NCI-H1092 (cell line): ENCODE data around the gene AQP12A.
"Not testable (repeated sequence)": the region's sequence is repeated elsewhere in the genome, so short reads cannot be mapped to it uniquely, and the experiment has no call there.

Source experiments
- DNase-seq: peaks from one replicate; lab custom pipeline; 2025; lab: John Stamatoyannopoulos, UW

Gene AQP12A

DNA sequence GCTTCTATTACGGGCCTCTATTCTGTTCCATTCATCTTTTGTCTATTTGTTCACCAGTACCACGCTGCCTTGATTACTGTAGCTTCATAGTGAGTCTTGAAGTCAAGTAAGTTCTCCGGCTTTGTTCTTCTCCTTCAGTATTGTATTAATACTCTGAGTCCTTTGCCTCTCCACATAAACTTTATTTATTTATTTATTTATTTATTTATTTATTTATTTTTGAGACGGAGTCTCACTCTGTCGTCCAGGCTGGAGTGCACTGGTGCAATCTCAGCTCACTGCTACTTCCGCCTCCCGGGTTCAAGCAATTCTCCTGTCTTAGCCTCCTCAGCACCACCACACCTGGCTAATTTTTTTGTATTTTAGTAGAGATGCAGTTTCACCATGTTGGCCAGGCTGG, 31.8 kb upstream of the AQP12A start:
- not testable (repeated sequence) for DNase-seq

DNA sequence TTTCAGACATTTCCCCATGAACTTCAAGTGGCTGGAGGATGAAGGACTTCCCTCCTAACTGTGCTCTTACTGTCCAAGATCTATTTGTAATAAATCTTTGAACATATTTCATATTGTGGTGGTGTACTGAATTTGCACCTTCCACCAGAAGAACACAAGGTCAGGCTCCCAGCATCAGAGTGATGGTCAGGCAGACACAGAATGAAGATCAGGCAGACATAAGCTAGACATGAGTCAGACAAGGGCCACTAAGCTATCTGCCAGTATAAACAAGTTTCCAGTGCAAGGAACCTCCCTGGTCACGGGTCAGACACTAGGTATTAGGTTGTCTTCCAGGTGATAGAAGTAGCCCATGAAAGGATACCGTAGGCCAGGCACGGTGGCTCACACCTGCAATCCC, 29.0 kb upstream of the AQP12A start:
- DNase-seq, result no peak

DNA sequence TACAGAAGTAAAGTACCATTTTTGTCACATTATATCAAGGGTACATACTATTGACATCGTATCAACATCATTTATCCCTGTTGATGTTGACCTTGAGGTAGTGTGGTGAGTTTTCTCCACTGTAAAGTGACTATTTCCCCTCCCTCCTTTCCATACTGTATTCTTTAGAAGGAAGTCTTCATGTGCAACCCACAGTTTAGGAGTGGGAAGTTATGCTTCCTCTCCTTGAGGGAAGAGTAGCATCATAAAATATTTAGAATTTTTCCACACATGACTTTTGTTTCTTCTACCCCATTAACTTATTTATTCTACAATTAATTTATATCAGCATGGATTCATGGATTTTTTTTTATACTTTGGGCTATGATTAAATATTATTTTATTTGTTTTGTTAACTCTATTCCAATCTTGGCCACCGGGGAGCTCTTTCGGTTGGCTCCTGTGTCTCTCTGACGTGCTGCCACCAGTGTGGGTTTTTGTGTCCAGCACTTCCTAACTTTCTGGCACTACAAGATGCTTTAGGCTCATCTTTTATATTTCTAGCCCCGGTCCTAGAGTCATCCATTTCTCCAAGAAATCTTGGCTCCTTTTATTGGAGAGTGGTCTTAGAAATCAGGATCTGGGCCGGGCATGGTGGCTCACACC, 28.0 kb upstream of the AQP12A start:
- no peak for DNase-seq

DNA sequence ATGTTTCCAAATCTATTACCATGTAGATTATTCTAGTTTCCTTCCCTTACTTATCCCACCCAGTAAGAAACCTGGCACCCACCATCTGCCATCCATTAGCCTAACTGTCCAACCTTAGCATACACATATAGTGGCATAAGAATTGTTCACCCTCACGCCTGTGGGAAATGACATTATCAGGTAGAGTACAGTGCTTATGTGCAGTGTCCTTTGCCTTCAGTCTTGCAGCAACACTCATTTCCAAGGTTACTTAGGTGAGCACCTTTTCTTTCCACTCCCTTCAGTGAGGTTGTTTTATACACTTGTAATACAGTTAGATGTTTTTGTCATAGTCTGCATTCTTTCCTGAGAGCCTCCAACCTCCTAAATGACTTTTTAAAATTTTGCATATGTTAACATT, 27.0 kb upstream of the AQP12A start:
- no peak for DNase-seq

DNA sequence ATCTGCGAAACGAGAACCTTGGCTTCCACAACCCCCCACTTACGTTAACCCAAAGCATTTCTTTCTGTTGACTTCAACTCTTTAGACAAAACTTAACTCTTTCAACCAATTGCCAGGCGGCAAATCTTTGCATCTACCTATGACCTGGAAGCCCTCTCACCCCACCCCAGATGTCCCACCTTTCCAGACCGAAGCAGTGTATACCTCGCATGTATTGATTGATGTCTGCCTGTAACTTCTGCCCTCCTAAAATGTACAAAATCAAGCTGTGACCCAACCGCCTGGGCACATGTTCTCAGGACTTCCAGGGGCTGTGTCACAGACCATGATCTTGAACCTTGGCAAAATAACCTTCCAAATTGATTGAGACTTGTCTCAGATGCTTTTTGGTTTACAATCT, 21.3 kb upstream of the AQP12A start:
- DNase-seq, result no peak

DNA sequence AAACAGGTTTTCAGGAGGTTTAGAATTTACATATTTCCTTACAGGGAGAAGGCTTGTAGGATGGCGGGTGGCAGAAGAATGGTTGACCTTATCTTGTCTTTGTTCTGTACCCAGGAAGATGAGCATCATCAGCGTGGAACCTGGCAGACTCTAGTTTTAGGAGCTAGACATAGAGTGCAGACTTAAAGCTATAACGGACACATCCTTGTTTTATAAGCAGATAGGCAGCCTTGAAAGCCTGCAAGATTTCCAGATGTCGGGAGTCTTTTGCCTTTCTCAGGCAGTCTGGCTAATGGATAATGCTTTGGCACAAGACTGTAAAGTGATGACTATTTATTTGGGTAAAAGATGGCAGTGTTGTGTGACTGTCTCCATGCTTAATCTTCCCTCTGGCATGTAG, 20.7 kb upstream of the AQP12A start:
- no peak for DNase-seq

DNA sequence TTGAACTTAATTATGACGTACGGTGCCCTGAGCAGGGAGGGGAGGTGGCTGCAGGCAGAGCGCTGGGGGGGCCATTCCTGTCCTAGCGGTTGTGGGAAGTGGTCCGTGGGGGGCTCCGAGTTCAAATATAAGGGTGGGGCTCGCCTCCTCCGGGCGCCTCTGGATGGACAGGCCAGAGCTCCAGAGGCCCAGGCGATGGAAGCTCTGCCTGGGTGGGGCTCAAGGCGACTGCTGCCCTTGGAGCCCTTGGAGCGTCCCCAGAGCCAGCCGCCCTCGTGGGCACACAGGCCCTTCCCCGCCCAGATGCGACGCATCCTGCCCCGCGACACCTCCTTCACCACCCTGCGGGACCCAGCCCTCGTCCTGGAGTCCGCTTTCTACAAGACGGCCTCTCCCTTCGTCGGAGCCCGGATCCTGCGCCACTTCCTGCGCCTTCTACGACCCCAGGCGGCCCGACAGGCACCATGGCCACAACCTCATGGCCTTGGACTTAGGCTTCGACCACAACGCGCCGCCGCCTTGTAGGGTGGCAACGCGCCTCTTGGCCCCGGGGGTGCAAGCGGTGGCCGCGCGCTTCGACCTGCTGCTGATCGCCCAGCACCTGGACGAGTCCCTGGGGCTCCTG, 19.5 kb upstream of the AQP12A start:
- no peak for DNase-seq

DNA sequence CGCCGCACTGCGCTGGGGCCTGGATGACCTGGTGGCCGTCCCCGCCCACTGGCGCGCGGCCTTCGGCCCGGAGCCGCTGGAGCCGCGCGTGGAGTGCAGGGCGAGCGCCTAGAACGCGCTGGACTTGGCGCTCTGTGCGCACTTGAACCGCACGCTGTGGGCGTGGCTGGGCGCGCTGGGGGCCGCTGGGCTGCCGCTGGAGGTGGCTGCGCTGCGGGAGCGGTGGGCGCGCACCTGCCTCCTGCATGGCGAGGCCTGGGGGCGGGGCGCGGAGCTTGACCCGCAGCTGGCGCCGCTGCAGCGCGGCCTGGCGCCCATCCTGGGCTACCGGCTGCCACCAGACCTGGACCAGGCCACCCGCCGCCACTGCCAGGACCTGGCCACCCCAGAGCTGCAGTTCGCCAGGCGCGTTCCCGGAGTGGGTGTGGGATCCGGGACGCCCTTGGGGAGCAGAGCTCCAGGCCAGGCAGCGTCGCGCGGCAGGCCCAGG, 18.9 kb upstream of the AQP12A start:
- no peak for DNase-seq

DNA sequence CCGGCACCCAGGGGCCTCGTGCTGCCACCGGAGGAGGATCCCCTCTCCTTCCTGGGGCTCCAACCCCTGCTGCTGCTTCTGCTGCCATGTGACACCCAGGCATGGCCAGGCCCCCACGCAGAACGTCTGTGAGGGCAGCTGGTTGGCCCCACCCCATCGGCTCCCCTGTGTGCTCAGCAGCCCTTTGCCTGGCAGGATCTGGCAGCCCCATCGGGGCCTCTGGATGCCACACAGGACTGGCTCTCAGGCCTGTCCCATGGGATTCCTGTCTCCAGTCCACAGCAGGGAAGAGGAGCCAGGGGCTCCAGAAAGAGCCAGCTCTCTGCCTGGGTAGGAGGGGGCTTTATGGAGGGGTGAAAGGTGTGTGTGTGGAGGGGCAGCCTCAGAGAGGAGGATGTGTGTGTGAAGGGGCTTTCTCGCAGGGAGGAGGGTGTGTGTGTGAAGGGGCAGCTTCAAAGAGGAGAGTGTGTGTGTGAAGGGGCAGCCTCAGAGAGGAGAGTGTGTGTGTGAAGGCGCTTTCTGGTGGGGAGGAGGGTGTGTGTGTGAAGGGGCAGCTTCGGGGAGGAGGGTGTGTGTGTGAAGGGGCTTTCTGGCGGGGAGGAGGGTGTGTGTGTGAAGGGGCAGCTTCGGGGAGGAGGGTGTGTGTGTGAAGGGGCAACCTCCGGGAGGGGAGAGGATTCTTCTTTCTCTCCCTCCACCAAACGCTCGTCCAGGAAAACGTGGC, 17.0 kb upstream of the AQP12A start:
- not testable (repeated sequence) for DNase-seq

DNA sequence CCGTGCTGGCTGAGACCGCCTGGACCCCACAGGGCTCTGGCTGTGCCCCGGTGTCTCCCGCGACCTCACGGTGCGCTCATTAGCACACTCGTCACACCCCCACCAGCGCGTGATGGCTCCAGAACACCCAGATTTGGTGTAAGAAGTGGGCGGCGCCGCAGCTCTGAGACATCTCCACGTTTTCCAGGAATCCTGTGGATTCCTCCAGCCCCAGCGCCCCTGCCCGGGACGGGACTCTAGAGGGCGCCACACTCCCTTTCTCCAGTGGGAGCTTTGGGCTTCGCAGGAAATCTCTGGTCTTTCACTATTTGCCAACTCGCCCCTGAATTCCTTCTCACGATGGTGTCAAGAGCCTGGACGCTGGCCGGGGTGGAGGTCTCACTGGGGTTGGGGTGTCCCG, 16.3 kb upstream of the AQP12A start:
- not testable (repeated sequence) for DNase-seq

DNA sequence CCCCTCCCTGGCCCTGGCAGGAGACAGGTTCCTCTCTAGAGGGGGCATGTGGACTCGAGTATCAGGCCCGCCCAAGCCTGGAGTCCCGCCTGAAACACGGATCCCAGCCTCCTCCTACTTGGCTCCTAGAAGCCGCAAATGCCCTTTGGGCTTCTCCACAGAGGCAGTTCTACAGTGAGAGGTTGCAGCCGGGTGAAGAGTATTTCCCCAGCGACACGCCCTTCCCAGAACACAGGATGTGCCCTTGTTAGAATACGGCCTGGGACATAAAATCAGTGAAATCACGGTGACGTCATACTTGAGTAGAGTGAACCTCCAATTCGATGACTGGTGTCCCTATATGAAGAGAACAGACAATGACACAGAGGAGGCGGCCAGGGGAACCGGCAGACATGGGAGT, 13.6 kb upstream of the AQP12A start:
- not testable (repeated sequence) for DNase-seq

DNA sequence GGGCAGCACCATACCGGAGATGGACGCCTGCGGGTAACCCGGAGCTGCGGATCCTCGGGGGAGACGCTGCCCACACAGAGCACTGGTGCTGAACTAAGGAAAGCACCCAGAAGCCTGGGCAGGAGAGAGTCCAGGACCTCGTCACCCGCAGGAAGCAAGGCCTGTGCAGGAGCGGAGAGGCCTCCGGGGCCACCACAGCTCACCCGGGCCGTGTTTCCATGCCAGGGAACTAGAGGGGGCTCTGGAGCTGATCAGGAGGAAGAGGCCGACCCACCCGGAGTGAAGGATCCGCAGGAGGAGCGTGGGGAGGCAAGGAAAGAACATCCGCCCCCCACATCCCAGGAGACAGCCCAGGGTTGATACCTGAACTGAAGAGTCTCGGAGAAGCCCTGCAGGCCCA, 12.8 kb upstream of the AQP12A start:
- not testable (repeated sequence) for DNase-seq

DNA sequence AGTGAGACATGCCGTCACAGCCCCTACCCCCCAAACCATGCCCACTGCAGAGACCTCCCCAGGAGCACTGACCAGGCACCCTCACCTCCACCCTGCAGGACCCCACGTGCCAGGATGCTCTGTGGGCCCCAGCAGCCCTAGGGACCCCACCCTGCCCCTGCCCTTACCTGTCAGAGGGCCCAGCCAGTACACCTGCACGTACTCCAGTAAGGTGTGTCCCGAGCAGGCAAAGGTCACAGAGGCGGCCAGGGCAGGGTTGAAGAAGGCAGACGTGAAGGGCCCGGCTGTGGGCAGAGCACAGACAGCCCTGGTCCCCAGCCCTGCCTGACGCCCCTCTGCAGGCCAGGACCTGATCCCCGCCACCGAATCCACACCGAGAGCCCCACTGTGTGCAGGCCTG, 11.5 kb upstream of the AQP12A start:
- not testable (repeated sequence) for DNase-seq

DNA sequence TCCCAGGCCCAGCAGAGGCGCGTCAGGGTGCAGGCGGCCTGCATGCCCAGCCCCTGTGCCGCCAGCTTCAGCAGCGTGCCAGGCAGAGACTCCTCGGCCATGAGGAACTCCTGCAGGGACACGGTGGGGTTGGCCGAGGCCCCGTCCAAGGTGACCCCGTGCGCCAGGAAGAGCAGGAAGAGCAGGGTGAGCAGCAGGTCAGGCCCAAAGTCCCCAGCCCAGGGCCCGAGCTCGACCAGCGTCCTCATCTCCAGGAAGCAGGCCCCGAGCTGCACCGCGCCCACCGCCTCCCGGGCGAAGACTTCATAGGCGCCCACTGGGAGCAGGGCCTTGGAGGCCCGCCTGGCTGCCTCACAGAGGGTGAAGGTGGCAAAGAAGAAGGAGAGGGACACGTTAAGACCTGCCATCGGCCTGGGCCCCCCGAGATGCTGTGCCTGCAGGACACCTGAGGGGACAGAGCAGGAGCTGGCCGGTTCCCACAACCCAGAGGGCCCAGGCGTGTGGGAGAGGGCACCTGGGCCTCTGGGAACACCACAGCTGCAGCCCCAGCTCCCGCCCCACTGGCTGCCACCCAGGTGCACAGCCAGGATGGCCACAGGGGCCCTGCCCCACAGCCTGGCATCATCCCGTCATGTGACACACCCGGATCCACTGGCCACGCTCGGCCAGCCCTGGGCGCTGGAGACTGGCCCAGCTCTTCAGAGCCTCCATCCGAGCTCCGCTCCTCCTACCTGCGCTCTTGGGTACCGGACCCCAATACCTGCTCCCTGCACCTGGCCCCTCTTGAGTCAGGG, 9.0 kb upstream of the AQP12A start, which contains the start of gene AQP12B:
Gene AQP12B (minus strand): TSS at position 455 of the 794 bp plus-strand sequence. CDS start 48 bp downstream, at position 407.
- DNase-seq, result not testable (repeated sequence)

DNA sequence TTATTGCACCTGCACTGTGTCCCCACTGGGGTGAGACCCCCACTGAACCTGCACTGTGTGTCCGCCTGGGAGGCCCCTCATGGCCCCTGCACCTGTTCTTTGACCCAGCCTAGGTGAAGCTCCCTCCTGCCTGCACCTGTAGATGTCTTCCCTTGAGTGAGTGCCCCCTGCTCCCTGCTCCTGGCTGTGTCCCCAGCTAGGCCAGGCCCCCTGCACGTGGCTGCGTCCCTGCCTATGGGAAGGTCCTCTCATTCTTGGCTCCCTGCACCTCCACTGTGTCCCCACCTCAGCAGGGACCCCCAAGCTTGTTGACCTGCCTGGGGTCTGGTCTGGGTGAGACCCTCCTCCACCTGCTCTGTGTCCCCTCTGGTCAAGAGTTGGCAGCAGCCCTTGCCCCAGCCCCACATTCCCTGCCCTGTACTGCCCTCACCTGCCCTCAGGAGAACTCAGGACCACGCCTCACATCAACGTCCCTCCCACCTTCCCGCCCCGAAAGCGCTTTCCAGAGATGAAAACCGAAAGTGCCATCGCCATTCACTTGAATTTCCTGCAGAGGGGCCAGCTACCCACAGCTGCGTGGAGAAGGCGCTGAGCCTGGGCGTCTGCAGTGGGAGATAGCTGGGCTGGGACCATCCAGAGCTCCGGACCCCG, 8.2 kb upstream of the AQP12A start:
- DNase-seq, result not testable (repeated sequence)

DNA sequence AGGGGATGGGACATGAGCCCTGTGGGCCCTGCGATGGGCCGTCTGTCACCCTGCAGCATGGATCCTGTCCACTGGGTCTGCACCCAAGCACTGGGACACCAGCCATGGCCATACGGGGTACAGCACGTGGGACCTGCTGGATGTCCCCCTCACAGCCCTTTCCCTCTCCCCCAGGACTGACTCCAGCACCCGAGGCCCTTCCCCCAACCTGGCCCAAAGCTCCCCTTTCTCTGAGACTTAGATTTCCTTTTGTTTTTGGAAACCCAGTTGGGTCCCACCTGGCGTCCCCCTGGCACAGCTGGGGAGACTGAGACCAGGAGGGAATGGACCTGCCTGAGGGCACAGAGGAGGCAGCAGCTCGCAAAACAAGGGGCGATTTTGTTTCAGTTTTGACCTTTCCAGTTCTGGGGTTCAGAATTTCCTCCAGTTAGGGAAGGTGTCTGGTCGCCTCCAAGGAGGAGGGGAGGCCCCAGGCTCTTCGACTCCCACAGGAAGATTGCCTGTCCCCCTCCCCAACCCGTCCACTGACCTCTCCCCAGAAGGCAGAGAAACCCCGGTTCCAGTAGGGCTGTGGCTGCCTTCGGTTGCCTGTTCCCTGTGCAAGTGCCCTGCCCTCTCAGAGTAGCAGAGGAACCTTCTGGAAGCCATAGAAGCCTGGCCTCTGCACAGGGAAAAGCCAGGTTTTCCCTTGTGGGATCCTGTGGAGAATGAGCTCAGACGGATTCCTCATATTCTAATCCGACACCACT, 7.5 kb upstream of the AQP12A start:
- DNase-seq, result not testable (repeated sequence)

DNA sequence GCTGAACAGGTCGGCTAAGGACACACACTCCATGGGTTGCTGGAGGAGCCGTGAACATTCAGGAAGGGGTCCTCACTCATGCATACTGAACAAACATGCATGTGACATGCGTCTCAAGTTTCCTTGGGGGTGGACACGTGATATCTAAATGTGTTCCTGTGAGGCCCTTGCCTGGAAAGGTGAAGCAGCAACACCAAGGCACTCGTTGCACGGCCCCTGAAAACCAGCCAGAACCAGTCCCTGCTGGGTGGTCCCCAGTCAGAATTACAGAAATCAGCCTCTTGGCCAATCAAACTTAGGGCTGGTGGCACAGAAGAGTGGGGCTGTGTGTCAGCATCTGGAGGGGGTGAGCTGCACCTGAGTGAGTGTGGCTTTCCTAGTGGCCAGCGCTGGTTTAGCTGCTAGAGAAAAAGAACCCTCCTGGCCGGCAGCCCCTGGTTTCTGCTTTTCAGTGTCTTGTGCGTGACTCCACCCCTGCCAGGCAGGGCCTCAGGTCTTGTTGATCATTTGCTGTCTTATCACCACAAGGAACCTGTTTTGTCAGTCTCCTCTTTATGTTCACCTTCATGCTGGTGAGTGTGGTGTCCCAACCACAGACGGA, 5.8 kb upstream of the AQP12A start:
- no peak for DNase-seq

DNA sequence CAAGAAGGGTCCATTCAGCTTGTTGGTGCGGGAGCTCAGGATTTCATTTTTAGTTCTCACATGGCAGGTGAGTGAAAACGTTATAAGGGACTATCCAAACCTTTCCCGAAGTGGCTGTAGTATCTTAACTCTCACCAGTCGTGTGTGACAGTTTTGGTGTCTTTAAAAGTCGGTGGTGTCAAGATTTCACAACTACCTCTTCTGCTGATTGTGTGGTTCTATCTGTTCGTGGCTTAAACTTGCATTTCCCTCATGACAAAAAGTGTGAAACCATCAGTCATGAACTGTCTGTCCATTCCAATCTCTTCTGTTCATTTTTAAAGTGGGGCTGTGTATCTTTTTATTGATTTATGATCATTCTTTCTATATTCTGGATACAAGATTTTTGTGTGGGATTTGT, 5.2 kb upstream of the AQP12A start:
- no peak for DNase-seq

DNA sequence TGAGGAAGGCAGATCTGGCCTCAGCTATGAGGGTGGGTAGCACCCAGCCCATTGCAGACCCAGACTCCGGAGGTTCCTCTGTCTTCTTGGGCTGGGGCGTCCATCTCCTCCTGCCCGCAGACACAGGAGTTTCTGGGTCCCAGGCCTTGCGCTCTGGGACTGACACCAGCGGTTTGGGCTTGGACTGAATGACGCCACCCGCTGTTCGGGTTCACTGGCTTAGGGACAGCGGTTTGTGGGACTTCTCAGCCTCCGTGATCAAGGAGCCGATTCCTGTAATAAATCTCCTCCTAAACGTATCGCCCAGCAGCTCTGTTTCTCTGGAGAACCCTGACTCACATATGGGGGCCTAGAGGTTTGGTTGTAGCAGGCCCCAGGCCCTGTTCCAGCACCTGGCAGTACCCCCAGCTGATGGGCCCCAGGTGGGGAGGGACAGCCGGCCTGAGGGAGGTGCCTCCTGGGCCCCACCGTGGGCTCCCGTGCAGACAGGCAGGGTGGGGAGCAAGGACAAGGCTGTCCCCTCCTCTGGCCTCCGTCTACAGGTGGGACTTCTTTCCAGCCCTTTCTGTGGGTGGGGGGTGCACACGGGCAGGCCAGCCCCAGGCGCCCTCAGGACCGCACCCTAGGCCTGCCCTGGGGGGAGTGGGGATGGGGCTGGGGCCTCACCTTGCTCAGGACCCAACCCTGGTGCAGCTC, 4.5 kb upstream of the AQP12A start:
- no peak for DNase-seq
